HEK293T (cell line): Measurements from ENCODE around the gene IL17A.

ENCODE experiments used
- BHLHE40 ChIP-seq: fragments of 450-650 bp; IDR thresholded peaks from 2 replicates; pipeline ENCODE4 v1.6.1; 2016; ENCODE audit warnings: mild to moderate bottlenecking, moderate library complexity, borderline replicate concordance
- CTBP1 ChIP-seq: fragments of 450-650 bp; IDR thresholded peaks from 2 replicates; pipeline ENCODE4 v1.6.1; 2016; ENCODE audit warnings: borderline replicate concordance
- ELF4 ChIP-seq: fragments of 450-650 bp; IDR thresholded peaks from 2 replicates; pipeline ENCODE4 v1.6.1; 2017; ENCODE audit warnings: antibody characterized with exemption
- FOXK2 ChIP-seq: fragments of 450-650 bp; IDR thresholded peaks from 2 replicates; pipeline ENCODE4 v1.6.1; 2016; ENCODE audit warnings: mild to moderate bottlenecking
- FOXM1 ChIP-seq: fragments of 450-650 bp; IDR thresholded peaks from 2 replicates; pipeline ENCODE4 v1.6.1; 2017; ENCODE audit warnings: mild to moderate bottlenecking, borderline replicate concordance
- NFRKB ChIP-seq: fragments of 450-650 bp; IDR thresholded peaks from 2 replicates; pipeline ENCODE4 v1.6.1; 2016; ENCODE audit warnings: mild to moderate bottlenecking, moderate library complexity
- PKNOX1 ChIP-seq: fragments of 450-650 bp; IDR thresholded peaks from 2 replicates; pipeline ENCODE4 v1.6.1; 2016
- SP1 ChIP-seq: fragments of 450-650 bp; IDR thresholded peaks from 2 replicates; pipeline ENCODE4 v1.6.1; 2017
- SUZ12 ChIP-seq: fragments of 450-650 bp; IDR thresholded peaks from 2 replicates; pipeline ENCODE4 v1.6.1; 2016; ENCODE audit warnings: mild to moderate bottlenecking
- TARDBP ChIP-seq: fragments of 450-650 bp; IDR thresholded peaks from 2 replicates; pipeline ENCODE4 v1.6.1; 2016
- ZNF384 ChIP-seq: fragments of 450-650 bp; IDR thresholded peaks from 2 replicates; pipeline ENCODE4 v1.6.1; 2016

GRCh38 chr6:52221302-52221701 is 35.1 kb downstream of the IL17A start:
- TF ChIP-seq SUZ12 (no peak), CTBP1 (no peak), SP1 (no peak), NFRKB (no peak), ELF4 (no peak), BHLHE40 (no peak), FOXK2 (no peak), ZNF384 (no peak), TARDBP (no peak), FOXM1 (no peak), PKNOX1 (no peak)
